Measurements from ENCODE around the gene NDE1. TPM values are rescaled to one million over a fixed set of nuclear protein-coding genes. Genes with fewer than 3 reads are reported as not detected.
"Not testable (repeated sequence)": the region's sequence is repeated elsewhere in the genome, so short reads cannot be mapped to it uniquely, and the experiment has no call there.

Gene NDE1
- total RNA-seq, 1 donor from 2014 or later: 19.2 TPM

GRCh38 chr16:15714393-15715172 lies 64.5 kb downstream of the NDE1 start:
- ATAC-seq (no peak), DNase-seq (ENCODE audit: missing footprints) (no peak)
- intact Hi-C loops (cut with DNase I): no loop called here

DNA sequence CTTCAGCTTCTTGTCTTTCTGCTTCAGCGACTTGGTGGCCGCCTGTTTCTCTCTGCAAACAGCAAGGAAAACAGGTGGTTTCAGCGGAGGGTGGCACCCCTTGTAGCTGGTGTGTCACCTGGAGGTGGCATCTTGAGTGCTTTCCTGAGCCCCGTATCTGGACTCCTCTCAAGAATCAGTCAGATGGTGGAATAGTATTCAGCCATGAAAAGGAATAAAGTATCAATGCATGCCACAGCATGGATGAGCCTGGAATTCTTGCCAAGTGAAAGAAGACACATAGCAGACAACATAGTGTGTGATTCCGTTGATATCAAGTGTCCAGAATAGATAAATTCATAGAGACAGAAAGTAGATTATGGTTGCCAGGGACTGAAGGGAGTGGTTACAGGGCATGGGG lies 65.2 kb downstream of the NDE1 start:
- no peak for DNase-seq (ENCODE audit: missing footprints)
- no peak for ATAC-seq
- intact Hi-C loops (cut with DNase I): no loop called here

DNA sequence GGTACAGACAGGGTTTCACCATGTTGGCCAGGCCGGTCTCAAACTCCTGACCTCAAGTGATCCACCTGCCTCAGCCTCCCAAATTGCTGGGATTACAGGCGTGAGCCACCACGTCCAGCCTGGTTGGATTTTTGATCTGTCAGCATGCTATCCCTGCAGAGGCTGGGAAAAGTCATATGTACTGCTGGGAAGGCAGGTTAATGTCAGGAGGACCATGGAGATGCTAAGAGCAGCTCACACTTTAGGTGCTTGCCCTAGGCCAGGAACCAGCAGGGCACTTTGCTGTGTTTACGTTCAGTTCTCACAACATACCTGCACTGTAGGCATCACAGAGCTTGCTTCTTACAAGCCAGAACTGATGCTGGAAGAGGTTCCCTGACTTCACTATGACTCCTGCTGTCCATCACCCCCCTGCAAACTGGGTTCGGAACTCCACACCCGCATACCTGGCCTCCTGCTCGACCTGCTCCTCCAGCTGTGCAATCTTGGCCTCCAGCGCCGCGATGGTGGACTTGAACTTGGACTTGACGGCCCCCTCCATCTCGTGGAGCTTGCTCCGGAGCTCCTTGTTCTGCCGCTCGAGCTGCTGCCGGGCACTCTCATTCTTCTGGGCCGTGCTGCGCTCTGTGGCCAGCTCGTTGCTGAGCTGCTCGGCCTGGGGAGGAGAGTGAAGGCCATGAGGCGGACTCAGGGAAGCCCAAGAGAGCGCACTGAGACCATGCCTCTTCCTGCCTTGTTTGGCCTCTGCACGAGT lies 66.8 kb downstream of the NDE1 start:
- no peak for ATAC-seq
- intact Hi-C loops (cut with DNase I): no loop called here
- no peak for DNase-seq (ENCODE audit: missing footprints)

DNA sequence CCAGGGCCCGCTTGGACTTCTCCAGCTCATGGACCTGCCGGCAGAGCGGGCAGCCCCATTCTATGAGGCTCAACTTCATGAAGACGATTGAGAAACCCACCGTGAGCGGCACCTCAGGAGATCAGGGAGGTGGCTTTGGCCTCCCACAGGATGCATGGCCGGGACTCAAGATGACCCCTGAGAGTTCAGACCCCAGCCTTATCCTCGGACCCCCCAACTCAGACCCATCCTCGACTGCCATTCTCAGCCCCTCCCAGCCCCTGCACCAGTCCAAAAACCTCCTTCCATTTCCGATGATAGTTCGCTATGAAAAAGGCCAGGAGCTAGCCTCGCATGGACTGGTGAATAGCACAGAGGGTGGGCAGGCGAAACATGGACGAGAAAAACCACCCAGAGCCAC lies 71.0 kb downstream of the NDE1 start:
- intact Hi-C loops (cut with DNase I): no loop called here
- DNase-seq (ENCODE audit: missing footprints) (no peak), ATAC-seq (no peak)

- DNase-seq (ENCODE audit: missing footprints): no peak
- intact Hi-C loops (cut with DNase I): no loop called here
These were observed 73.8 kb downstream of the NDE1 start for GRCh38 chr16:15723808-15724207.

DNA sequence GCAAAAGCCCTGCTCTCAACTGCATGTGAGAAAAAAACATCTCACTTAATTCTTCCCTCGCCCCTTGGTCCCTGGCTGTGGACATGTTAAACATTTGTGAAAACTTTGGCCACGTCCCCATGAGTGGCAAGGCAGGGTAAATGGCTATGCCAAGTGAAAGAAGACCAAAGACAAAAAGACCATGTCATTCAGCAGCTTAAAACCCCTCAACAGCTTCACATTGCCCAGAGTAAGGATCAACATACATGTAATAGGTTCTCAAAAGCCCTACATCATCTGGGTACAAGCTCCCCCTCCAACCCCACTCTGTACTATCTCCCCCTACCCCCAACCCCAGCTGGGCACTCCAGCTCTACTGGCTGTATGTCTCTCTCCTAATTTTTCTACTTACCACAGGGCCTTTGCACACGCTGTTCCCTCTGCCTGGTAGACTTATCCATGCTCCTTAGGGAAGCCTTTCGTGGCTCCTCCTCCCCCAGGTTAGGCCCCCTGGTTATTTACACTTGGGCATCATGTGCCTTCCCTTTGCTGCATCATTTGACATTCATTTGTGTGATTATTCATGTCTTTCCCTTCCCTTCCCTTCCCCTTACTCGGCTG lies 75.7 kb downstream of the NDE1 start:
- no peak for ATAC-seq
- no peak for DNase-seq (ENCODE audit: missing footprints)
- intact Hi-C loops (cut with DNase I): no loop called here

More at GRCh38 chr16:15723808-15724207, 73.8 kb downstream of the NDE1 start:
- no peak for ATAC-seq

- intact Hi-C loops (cut with DNase I): no loop called here
- DNase-seq (ENCODE audit: missing footprints) (no peak), ATAC-seq (no peak)
These were observed 76.7 kb downstream of the NDE1 start for GRCh38 chr16:15726715-15727114.

- ATAC-seq; DNase-seq (ENCODE audit: missing footprints); intact Hi-C loops (cut with DNase I): not testable (repeated sequence)
These were observed 77.7 kb downstream of the NDE1 start for GRCh38 chr16:15727697-15728096.

- intact Hi-C loops (cut with DNase I): no loop called here
- ATAC-seq (no peak), DNase-seq (ENCODE audit: missing footprints) (no peak)
These were observed 79.1 kb downstream of the NDE1 start for GRCh38 chr16:15729152-15729551.

- no peak for ATAC-seq
- intact Hi-C loops (cut with DNase I): no loop called here
- DNase-seq (ENCODE audit: missing footprints): no peak
These were observed 82.4 kb downstream of the NDE1 start for GRCh38 chr16:15732416-15732815.

DNA sequence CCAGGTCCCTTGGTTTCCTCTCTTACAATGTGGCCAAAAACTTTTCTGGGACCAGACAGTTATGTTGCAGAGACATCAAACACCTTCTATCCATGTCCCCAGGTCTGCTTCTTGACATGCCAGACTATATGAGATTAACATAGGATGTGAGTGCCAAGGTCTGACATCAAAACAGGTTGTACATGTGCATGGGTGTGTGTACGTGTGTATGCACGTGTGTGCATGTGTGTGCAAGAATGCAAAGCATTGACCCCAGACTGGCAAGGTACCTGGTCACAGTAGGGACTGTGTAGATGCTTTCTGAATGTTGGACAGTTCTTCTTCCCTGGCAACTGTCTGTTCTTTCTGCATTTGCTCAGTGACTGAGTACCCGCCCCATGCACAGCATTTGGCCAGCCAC lies 85.6 kb downstream of the NDE1 start:
- DNase-seq (ENCODE audit: missing footprints) (no peak), ATAC-seq (no peak)
- intact Hi-C loops (cut with DNase I): no loop called here

GRCh38 chr16:15736529-15736928 lies 86.5 kb downstream of the NDE1 start:
- intact Hi-C loops (cut with DNase I): no loop called here
- no peak for ATAC-seq

GRCh38 chr16:15737140-15737644 lies 87.1 kb downstream of the NDE1 start:
- DNase-seq (ENCODE audit: missing footprints) (no peak), ATAC-seq (no peak)
- intact Hi-C loops (cut with DNase I): no loop called here

More at GRCh38 chr16:15736529-15736928, 86.5 kb downstream of the NDE1 start:
- no peak for DNase-seq (ENCODE audit: missing footprints)

DNA sequence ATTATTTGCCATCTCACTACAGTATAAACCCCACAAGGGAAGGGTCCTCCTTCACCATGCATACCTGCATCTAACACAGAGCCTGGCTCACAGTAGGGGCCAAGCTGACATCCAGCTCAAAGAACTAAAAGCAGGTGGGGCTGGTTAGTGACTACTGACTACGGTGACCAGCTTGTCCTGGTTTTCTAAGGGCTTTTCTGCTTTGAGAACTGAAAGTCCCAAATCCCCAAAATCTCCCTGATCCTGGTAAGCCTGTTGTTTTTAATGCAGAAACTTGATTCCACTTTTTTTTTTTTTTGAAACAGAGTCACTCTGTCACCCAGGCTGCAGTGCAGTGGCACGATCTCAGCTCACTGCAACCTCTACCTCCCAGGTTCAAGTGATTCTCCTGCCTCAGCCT lies 89.4 kb downstream of the NDE1 start:
- intact Hi-C loops (cut with DNase I): no loop called here
- no peak for DNase-seq (ENCODE audit: missing footprints)
- ATAC-seq: no peak

- intact Hi-C loops (cut with DNase I): no loop called here
- no peak for DNase-seq (ENCODE audit: missing footprints)
- no peak for ATAC-seq
These were observed 89.9 kb downstream of the NDE1 start for GRCh38 chr16:15739950-15740349.

DNA sequence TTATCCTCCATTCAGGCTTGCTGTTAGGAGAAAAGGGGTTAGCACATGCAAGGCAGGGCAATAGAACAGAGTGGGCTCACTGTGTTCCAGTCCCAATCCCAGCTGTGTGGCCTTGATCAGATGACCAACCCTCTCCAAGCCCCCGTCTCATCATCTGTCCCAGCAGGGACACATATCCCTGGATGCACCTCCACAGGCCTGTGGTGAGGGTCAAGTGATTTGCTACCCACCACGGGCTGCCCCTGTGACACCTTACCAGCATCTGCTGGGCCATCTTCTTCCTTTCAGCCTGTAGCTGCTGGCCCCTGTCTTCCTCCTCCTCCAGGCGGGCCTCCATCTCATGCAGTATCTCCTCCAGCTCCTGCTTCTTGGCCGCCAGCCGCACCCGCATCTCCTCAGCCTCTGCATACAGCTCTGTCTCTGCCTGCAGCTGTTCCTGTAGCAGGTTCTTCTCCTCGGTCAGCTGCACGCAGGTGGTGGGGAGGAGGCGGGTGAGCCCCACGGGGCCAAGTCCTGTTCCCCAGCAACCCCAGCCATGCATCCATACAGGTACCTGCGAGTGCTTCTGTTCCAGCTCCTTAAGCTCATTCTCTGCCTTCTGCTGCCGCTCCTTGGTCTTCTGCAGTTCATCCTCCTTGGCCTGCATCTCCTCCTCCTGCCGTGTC lies 91.3 kb downstream of the NDE1 start:
- no peak for ATAC-seq
- intact Hi-C loops (cut with DNase I): no loop called here
- no peak for DNase-seq (ENCODE audit: missing footprints)

GRCh38 chr16:15742716-15743115 lies 92.7 kb downstream of the NDE1 start:
- intact Hi-C loops (cut with DNase I): no loop called here
- ATAC-seq (no peak), DNase-seq (ENCODE audit: missing footprints) (no peak)

DNA sequence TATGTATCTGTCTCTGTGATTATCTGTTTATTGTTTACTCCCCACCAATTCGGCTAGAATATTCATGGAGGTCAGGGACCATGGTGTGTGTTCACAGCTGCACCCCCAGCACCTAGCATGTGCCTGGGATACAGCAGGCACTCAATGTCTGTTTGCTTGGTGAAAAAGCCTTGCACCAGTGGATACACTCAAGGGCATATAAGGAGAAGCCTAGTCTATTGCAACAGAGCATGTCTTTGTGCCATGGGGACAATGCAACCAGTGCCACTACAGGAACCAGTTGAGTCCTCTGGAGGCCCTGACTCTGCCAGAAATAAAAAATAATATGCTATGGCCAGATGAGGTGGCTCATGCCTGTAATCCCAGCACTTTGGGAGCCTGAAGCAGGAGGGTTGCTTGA lies 93.6 kb downstream of the NDE1 start:
- ATAC-seq (no peak), DNase-seq (ENCODE audit: missing footprints) (no peak)
- intact Hi-C loops (cut with DNase I): no loop called here

DNA sequence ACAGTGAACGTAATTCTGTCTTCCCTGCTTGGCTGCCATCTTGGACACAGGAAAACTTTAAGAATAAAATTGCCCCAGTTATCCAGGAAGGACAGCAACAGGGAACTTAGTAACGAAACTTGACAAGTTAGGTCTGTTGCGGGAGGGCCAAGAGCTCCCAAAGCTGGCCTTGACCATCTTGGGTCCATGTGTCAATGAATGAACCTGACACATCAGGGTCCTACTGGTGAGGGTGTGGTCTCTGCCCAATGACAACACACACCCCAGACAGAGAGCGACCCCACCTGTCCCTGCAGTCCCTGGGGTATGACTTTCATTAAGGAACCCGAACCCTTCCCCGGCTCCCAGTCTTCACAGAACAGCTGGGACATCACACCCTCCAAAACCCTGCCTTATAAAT lies 96.3 kb downstream of the NDE1 start:
- intact Hi-C loops (cut with DNase I): no loop called here
- ATAC-seq (no peak), DNase-seq (ENCODE audit: missing footprints) (no peak)
